GM12873 (cell line): Measurements from ENCODE around the gene FGD4.

Experiments used
- CTCF ChIP-seq: IDR thresholded peaks from 2 replicates; pipeline ENCODE4 v1.5.1; 2012; ENCODE audit warnings: low read depth, mild to moderate bottlenecking, moderate library complexity, low read length, control low read depth; ENCODE audit not compliant: insufficient read depth; ENCODE audit errors: missing control alignments

Gene FGD4

DNA sequence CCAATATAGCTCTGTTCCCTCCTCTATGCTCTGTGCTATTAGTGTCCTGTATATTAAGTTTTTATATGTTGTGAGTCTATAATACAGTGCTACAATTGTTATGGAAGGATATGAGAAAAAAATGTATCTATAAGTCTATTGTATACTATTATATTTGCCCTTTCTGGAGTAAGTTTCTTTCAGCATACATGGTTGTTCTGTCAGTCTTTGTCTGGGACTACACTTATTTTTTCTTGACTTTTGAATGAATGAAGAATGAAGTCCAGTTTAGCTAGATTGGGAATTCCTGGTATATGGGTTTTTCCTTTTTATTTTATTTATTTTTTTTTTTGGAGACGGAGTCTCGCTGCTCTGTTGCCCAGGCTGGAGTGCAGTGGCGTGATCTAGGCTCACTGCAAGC is 203.7 kb downstream of the FGD4 start:
- TF ChIP-seq CTCF, result no peak

DNA sequence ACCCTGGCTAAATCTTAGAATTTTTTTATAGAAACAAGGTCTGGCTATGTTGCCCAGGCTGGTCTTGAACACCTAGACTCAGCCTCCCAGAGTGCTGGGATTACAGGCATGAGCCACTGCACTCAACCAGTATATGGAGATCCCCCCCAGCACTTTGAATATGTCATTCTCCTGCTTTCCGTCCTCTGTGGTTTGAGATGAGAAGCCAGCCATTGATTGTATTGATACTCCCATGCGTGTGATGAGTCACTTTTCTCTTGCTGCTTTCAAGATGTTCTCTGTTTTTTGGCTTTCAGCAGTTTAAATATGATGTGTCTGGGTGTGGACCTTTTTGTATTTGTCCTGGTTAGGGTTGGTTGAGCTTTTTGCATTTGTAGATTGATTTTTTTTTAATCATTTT is 204.5 kb downstream of the FGD4 start:
- no peak for TF ChIP-seq CTCF

GRCh38 chr12:32604565-32604964 is 205.2 kb downstream of the FGD4 start:
- no peak for TF ChIP-seq CTCF

DNA sequence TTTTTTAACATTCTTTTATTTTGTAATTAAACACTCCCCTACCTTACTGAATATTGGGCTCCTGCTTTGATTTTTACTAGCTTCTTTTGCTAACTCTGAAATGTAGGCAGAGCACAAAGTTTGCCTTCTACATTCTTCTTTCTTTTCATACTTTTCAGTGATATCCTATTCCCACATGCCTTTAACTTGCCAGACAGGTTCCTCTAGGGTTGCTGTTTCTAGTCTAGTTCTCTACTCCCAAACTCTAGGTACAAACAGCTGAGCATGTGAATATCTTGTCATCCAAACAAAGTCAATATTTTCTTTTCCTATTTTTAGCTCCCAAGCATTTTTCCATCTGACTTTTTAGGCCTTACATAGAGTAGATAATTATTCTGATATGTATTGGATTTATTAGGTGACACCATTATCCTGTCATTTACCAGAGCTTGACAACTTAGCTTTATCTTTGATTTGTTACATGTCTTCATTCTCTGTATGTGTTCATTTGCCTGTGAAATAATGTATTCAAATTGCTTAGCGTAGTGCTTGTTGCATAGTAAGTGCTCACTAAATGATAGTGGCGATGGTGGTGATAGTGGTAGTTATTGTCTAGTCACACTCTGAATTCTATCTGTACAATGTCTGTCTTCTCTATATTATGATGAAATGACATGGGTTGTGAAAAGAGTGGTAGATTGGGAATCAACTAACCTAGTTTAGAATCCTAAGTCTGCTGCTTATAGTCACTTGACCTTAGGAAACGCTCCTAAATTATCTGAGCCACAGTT is 206.2 kb downstream of the FGD4 start:
- no peak for TF ChIP-seq CTCF

DNA sequence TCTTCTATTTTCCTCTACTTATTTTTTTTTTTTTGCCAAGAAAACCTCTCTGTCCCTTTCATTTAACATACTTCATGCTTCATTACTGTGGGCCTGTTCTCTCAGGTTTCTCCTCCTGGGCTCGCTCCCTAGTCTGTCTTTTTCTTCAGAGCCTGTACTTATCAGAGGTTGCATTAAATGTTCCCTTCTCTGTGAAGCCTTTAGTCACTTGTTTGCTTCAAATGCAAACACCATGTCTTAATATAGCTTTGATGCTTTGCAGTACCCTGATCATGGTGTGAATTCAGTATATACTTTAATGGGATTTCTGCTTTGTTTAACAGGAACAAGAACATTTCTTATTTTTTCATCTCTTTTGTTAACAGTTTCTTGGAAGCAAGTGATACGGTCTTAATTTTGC is 207.1 kb downstream of the FGD4 start:
- TF ChIP-seq CTCF, result no peak

DNA sequence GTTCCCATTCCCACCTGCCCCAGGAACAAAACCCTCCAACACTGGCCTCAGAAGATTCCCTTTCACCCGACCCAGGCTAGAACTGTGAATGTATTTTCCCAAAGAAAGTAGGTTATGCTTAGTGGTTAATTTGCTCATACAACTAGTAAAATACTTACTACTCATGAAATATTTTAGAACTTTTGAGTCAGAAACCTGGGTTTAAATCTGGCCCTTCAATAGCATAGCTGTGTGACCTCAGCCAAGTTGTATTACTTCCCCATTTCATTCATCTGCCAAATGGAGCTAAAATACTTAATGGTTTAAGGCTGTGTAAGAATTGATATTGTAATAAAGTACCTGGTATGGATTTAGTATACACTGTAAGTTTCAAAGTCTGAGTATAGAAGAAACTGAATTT is 210.6 kb downstream of the FGD4 start:
- no peak for TF ChIP-seq CTCF

DNA sequence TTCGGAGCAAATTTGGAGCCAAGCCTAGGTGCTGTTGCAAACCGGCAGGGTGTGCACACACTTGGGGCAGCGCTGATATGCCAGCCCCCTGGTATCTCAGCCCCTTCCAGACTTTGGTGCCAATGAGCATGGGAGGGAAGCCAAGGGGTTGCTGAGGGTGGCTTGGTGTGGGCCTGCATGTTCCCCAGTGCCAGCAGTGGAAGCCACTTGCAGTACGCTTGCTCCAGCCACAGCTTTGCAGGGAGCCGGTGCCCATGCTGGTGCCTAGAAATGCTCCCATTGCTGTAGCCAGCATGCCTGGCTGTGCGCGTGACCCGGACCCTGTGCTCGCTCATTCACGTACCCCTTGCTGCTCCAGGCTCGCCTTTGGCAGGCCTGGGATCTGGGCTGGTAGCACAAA is 212.6 kb downstream of the FGD4 start:
- no peak for TF ChIP-seq CTCF
